Peyer's patch (tissue), 4 donors: ENCODE results near the gene FGF6.

ENCODE experiments used
- CTCF ChIP-seq, 6 experiments: fragments of 450-650 bp in 4 of 6; fragments of 200-600 bp in 2 of 6; sonication (generic) in 1 of 6; IDR thresholded peaks; one replicate each; pipeline ENCODE4 v1.5.1; 2017 to 2019; ENCODE audit warnings: antibody characterized with exemption in 6 of 6, mild to moderate bottlenecking in 3 of 6, moderate library complexity in 1 of 6
- POLR2A ChIP-seq, 2 donors: fragments of 450-650 bp; IDR thresholded peaks; one replicate each; pipeline ENCODE4 v1.5.1; 2017; ENCODE audit warnings: antibody characterized with exemption in 2 of 2, mild to moderate bottlenecking in 2 of 2, moderate library complexity in 2 of 2

- TF ChIP-seq POLR2A (IDR thresholded peaks at IDR 0.05) (no peak), CTCF (IDR thresholded peaks at IDR 0.05) (no peak)
These were observed 6.6 kb downstream of the FGF6 start for GRCh38 chr12:4438834-4439596.
